Neural crest cell (in vitro differentiated cells): ENCODE results near the gene NUDCD3. TPM values are rescaled to one million over a fixed set of nuclear protein-coding genes. Genes with fewer than 3 reads are reported as not detected.

Experiments used
- DNase-seq: peaks from one replicate; pipeline ENCODE4 v3.0.0; 2021; ENCODE audit warnings: low read depth, mixed read lengths, low spot score
- H3K27ac Mint-ChIP-seq: one replicate; pipeline ENCODE4 v1.8.0; 2021; ENCODE audit warnings: mild to moderate bottlenecking, mixed read lengths; ENCODE audit not compliant: unreplicated experiment
- H3K27me3 Mint-ChIP-seq: 2 replicates; pipeline ENCODE4 v1.8.0; 2021; ENCODE audit warnings: low read depth, mild to moderate bottlenecking, mixed read lengths
- H3K36me3 Mint-ChIP-seq: 2 replicates; pipeline ENCODE4 v1.8.0; 2021; ENCODE audit warnings: low read depth, mild to moderate bottlenecking, mixed read lengths
- H3K4me1 Mint-ChIP-seq: 2 replicates; pipeline ENCODE4 v1.8.0; 2021; ENCODE audit warnings: mixed read lengths
- H3K4me3 Mint-ChIP-seq: one replicate; pipeline ENCODE4 v1.8.0; 2021; ENCODE audit warnings: mild to moderate bottlenecking, mixed read lengths
- H3K9me3 Mint-ChIP-seq: 2 replicates; pipeline ENCODE4 v1.8.0; 2021; ENCODE audit warnings: mixed read lengths
- CTCF ChIP-seq: fragments of 200-600 bp; sonication (generic); conservative IDR thresholded peaks from 2 replicates; pipeline ENCODE4 v1.5.0; 2021; ENCODE audit warnings: antibody characterized with exemption, mild to moderate bottlenecking
- long read RNA-seq: library from polyadenylated mRNA; unstranded; transcript quantifications from one replicate; pipeline ENCODE4 v2.0.0, GENCODE V29; 2020
- total RNA-seq: library from RNA; stranded (reverse); gene quantifications from 2 replicates; pipeline ENCODE4 v1.2.1, GENCODE V29; 2021

The NUDCD3 gene
- 85.5 and 93.2 TPM in 2 replicates for total RNA-seq
- long read RNA-seq, full-length matches to known transcripts = 54 of 71 reads
- long read RNA-seq, partial matches to known transcripts = 5 of 71 reads
- long read RNA-seq, other reads (novel, unspliced or antisense) = 12 of 71 reads

GRCh38 chr7:44490351-44491200 lies at the start of gene NUDCD3:
Gene NUDCD3 (minus strand): TSS chr7:44490658. CDS start chr7:44490600, 58 bp downstream.
- H3K36me3 Mint-ChIP-seq = peaks cover 7% of the 10 kb centered on the region
- H3K4me3 Mint-ChIP-seq = peak within 1 kb of the TSS; percentile 89
- no peaks in the 10 kb centered on the region for H3K9me3 Mint-ChIP-seq
- peak; percentile 69 for DNase-seq
- peak within 1 kb of the TSS; percentile 96 for H3K27ac Mint-ChIP-seq
- peaks cover 38% of the 10 kb centered on the region for H3K4me1 Mint-ChIP-seq
- no peak for TF ChIP-seq CTCF
- H3K27me3 Mint-ChIP-seq = peaks cover 14% of the 10 kb centered on the region

- no peaks in the 10 kb centered on the region for H3K4me1 Mint-ChIP-seq
- no peaks in the 10 kb centered on the region for H3K27me3 Mint-ChIP-seq
- no peaks in the 10 kb centered on the region for H3K9me3 Mint-ChIP-seq
- no peak overlapping the region for H3K27ac Mint-ChIP-seq
- no peak for TF ChIP-seq CTCF
- no peak overlapping the region for H3K4me3 Mint-ChIP-seq
- no peaks in the 10 kb centered on the region for H3K36me3 Mint-ChIP-seq
- DNase-seq = no peak
Measured at GRCh38 chr7:44539669-44540506, 49.4 kb upstream of the NUDCD3 start.

- Mint-ChIP-seq H3K4me3 (no peak overlapping the region), H3K4me1 (no peaks in the 10 kb centered on the region)
Measured at GRCh38 chr7:44538798-44539668, 48.6 kb upstream of the NUDCD3 start.

GRCh38 chr7:44538093-44538797 lies 47.8 kb upstream of the NUDCD3 start:
- H3K4me1 Mint-ChIP-seq = no peaks in the 10 kb centered on the region
- no peak overlapping the region for H3K4me3 Mint-ChIP-seq
- H3K27me3 Mint-ChIP-seq = no peaks in the 10 kb centered on the region
- no peak for TF ChIP-seq CTCF
- DNase-seq = no peak
- no peaks in the 10 kb centered on the region for H3K9me3 Mint-ChIP-seq
- H3K27ac Mint-ChIP-seq = peak overlapping the region; percentile 4
- H3K36me3 Mint-ChIP-seq = no peaks in the 10 kb centered on the region

More at GRCh38 chr7:44538798-44539668, 48.6 kb upstream of the NUDCD3 start:
- no peak for DNase-seq
- Mint-ChIP-seq H3K27ac (no peak overlapping the region), H3K9me3 (no peaks in the 10 kb centered on the region), H3K27me3 (no peaks in the 10 kb centered on the region), H3K36me3 (no peaks in the 10 kb centered on the region)
- no peak for TF ChIP-seq CTCF
